ENCODE data around the gene MCF2L. TPM values are rescaled to one million over a fixed set of nuclear protein-coding genes. Genes with fewer than 3 reads are reported as not detected.
A peak's percentile ranks its signal among the peaks of the same experiment; 100 is the strongest.

MCF2L gene
- polyA plus RNA-seq, 1 donor (not counting 4 experiments of a cell fraction or from before 2014, with no cell fraction given): 0.14 TPM

GRCh38 chr13:113034451-113035212 is 65.6 kb downstream of the MCF2L start:
- TF ChIP-seq, protein P1, sequence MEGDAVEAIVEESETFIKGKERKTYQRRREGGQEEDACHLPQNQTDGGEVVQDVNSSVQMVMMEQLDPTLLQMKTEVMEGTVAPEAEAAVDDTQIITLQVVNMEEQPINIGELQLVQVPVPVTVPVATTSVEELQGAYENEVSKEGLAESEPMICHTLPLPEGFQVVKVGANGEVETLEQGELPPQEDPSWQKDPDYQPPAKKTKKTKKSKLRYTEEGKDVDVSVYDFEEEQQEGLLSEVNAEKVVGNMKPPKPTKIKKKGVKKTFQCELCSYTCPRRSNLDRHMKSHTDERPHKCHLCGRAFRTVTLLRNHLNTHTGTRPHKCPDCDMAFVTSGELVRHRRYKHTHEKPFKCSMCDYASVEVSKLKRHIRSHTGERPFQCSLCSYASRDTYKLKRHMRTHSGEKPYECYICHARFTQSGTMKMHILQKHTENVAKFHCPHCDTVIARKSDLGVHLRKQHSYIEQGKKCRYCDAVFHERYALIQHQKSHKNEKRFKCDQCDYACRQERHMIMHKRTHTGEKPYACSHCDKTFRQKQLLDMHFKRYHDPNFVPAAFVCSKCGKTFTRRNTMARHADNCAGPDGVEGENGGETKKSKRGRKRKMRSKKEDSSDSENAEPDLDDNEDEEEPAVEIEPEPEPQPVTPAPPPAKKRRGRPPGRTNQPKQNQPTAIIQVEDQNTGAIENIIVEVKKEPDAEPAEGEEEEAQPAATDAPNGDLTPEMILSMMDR (optimal IDR thresholded peaks at IDR 0.05 in 1 of 3, IDR thresholded peaks at IDR 0.05 in 1 of 3, conservative IDR thresholded peaks at IDR 0.05 in 1 of 3; ENCODE audit: extremely low read depth in 1 of 3, insufficient read depth in 2 of 3, low read length in 3 of 3): peak; percentile 66 to 72 (median 72)
- TF ChIP-seq EZH2 (IDR thresholded peaks at IDR 0.05; ENCODE audit: low read length): no peak
- peaks cover 2% of the 10 kb centered on the region for H3K4me1 ChIP-seq (ENCODE audit: control insufficient read depth, extremely low read depth, insufficient read depth, low read length)
- H3K9me3 ChIP-seq (ENCODE audit: control insufficient read depth, low read depth, low read length): no peaks in the 10 kb centered on the region
- no peaks in the 10 kb centered on the region for H3K79me2 ChIP-seq (ENCODE audit: control insufficient read depth, insufficient read depth, low read length)
- no peak for DNase-seq (ENCODE audit: low read depth, low spot score)
- dilution Hi-C loops (cut with MboI; ENCODE audit: extremely low pct_ligation_motif_present, low sequenced_read_pairs): no loop called here
- no peaks in the 10 kb centered on the region for H3K9me1 ChIP-seq (ENCODE audit: control insufficient read depth, extremely low read depth, insufficient read depth, low read length)
- no peaks in the 10 kb centered on the region for H3K36me3 ChIP-seq (ENCODE audit: control insufficient read depth in 2 of 2, extremely low read depth in 1 of 2, insufficient read depth in 2 of 2, low read length in 2 of 2)
- H4K20me1 ChIP-seq (ENCODE audit: control insufficient read depth, extremely low read depth, insufficient read depth, low read length): no peaks in the 10 kb centered on the region
- peaks cover 9% of the 10 kb centered on the region for H3K27me3 ChIP-seq (ENCODE audit: control insufficient read depth, extremely low read depth, insufficient read depth, low read length)
- no peak overlapping the region for H3K4me2 ChIP-seq (ENCODE audit: control insufficient read depth, extremely low read depth, insufficient read depth, low read depth, low read length)
- H3K9ac ChIP-seq (ENCODE audit: control insufficient read depth, extremely low read depth, insufficient read depth, low read length): no peak overlapping the region
- H2AFZ ChIP-seq (ENCODE audit: control insufficient read depth, low read length): no peak overlapping the region
- no peak overlapping the region for H3K27ac ChIP-seq (ENCODE audit: control insufficient read depth, insufficient read depth, low read length)
- peak; percentile 46 for FAIRE-seq
- no peak overlapping the region for H3K4me3 ChIP-seq (ENCODE audit: control insufficient read depth in 2 of 3, extremely low read depth in 1 of 3, insufficient read depth in 2 of 3, low read depth in 1 of 3, low read length in 3 of 3)

GRCh38 chr13:113035213-113035800 is 66.3 kb downstream of the MCF2L start:
- Histone ChIP-seq H3K27ac (ENCODE audit: control insufficient read depth, insufficient read depth, low read length) (no peak overlapping the region), H3K9ac (ENCODE audit: control insufficient read depth, extremely low read depth, insufficient read depth, low read length) (no peak overlapping the region), H3K4me2 (ENCODE audit: control insufficient read depth, extremely low read depth, insufficient read depth, low read depth, low read length) (no peak overlapping the region), H2AFZ (ENCODE audit: control insufficient read depth, low read length) (no peak overlapping the region), H3K4me3 (ENCODE audit: control insufficient read depth in 2 of 3, extremely low read depth in 1 of 3, insufficient read depth in 2 of 3, low read depth in 1 of 3, low read length in 3 of 3) (no peak overlapping the region), H3K9me1 (ENCODE audit: control insufficient read depth, extremely low read depth, insufficient read depth, low read length) (no peaks in the 10 kb centered on the region), H3K27me3 (ENCODE audit: control insufficient read depth, extremely low read depth, insufficient read depth, low read length) (peaks cover 9% of the 10 kb centered on the region), H4K20me1 (ENCODE audit: control insufficient read depth, extremely low read depth, insufficient read depth, low read length) (no peaks in the 10 kb centered on the region), H3K36me3 (ENCODE audit: control insufficient read depth in 2 of 2, extremely low read depth in 1 of 2, insufficient read depth in 2 of 2, low read length in 2 of 2) (no peaks in the 10 kb centered on the region), H3K4me1 (ENCODE audit: control insufficient read depth, extremely low read depth, insufficient read depth, low read length) (peaks cover 2% of the 10 kb centered on the region), H3K9me3 (ENCODE audit: control insufficient read depth, low read depth, low read length) (no peaks in the 10 kb centered on the region), H3K79me2 (ENCODE audit: control insufficient read depth, insufficient read depth, low read length) (no peaks in the 10 kb centered on the region)
- dilution Hi-C loops (cut with MboI; ENCODE audit: extremely low pct_ligation_motif_present, low sequenced_read_pairs): no loop called here
- TF ChIP-seq, protein P1 (optimal IDR thresholded peaks at IDR 0.05 in 1 of 3, IDR thresholded peaks at IDR 0.05 in 1 of 3, conservative IDR thresholded peaks at IDR 0.05 in 1 of 3; ENCODE audit: extremely low read depth in 1 of 3, insufficient read depth in 2 of 3, low read length in 3 of 3): no peak
- TF ChIP-seq EZH2 (IDR thresholded peaks at IDR 0.05; ENCODE audit: low read length): no peak
- DNase-seq (ENCODE audit: low read depth, low spot score) (no peak), FAIRE-seq (no peak)

Measured in keratinocyte (primary cell).